ENCODE measurements around the gene LMOD1. TPM values are rescaled to one million over a fixed set of nuclear protein-coding genes. Genes with fewer than 3 reads are reported as not detected.

The LMOD1 gene
- polyA plus RNA-seq, 1 of the 3 experiments (the other 2 are of a cell fraction): 2.7 TPM

DNA sequence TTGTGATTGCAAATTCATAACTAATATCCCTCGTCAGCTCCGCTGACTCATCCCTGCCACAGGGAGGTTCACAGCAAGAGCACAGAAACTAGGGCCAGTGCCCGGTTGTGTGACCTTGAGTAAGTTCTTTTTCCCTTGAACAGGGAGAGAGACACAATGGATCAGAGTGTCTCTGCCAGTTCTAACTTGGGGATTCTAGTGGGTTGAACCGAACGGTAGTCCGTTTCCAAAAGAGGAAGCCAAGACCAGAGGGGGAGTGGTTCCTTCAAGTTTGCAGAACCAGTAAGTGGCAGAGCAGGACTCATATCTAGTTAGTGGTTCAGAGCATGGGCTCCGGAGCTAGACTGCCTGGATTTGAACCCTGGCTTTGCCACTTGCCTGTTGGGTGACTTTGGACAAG lies 62.6 kb downstream of the LMOD1 start (continued):
- TF ChIP-seq, protein P1, sequence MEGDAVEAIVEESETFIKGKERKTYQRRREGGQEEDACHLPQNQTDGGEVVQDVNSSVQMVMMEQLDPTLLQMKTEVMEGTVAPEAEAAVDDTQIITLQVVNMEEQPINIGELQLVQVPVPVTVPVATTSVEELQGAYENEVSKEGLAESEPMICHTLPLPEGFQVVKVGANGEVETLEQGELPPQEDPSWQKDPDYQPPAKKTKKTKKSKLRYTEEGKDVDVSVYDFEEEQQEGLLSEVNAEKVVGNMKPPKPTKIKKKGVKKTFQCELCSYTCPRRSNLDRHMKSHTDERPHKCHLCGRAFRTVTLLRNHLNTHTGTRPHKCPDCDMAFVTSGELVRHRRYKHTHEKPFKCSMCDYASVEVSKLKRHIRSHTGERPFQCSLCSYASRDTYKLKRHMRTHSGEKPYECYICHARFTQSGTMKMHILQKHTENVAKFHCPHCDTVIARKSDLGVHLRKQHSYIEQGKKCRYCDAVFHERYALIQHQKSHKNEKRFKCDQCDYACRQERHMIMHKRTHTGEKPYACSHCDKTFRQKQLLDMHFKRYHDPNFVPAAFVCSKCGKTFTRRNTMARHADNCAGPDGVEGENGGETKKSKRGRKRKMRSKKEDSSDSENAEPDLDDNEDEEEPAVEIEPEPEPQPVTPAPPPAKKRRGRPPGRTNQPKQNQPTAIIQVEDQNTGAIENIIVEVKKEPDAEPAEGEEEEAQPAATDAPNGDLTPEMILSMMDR (IDR thresholded peaks at IDR 0.05): no peak
- TF ChIP-seq REST (IDR thresholded peaks at IDR 0.05; ENCODE audit: low read depth, low read length) (no peak), ELF1 (IDR thresholded peaks at IDR 0.05) (0 out of 2 replicates have a peak, but pooled peaks have one; percentile 8), POLR2AphosphoS5 (IDR thresholded peaks at IDR 0.05; ENCODE audit: low read depth, low read length) (no peak), MEF2A (IDR thresholded peaks at IDR 0.05; ENCODE audit: borderline replicate concordance, low read depth) (no peak), JUND (IDR thresholded peaks at IDR 0.05) (0 out of 2 replicates have a peak, but pooled peaks have one; percentile 50), RCOR1 (IDR thresholded peaks at IDR 0.05; ENCODE audit: low read length) (no peak)
- TF ChIP-seq, protein P2, sequence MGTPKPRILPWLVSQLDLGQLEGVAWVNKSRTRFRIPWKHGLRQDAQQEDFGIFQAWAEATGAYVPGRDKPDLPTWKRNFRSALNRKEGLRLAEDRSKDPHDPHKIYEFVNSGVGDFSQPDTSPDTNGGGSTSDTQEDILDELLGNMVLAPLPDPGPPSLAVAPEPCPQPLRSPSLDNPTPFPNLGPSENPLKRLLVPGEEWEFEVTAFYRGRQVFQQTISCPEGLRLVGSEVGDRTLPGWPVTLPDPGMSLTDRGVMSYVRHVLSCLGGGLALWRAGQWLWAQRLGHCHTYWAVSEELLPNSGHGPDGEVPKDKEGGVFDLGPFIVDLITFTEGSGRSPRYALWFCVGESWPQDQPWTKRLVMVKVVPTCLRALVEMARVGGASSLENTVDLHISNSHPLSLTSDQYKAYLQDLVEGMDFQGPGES (IDR thresholded peaks at IDR 0.05; ENCODE audit: low read depth, low read length): no peak

DNA sequence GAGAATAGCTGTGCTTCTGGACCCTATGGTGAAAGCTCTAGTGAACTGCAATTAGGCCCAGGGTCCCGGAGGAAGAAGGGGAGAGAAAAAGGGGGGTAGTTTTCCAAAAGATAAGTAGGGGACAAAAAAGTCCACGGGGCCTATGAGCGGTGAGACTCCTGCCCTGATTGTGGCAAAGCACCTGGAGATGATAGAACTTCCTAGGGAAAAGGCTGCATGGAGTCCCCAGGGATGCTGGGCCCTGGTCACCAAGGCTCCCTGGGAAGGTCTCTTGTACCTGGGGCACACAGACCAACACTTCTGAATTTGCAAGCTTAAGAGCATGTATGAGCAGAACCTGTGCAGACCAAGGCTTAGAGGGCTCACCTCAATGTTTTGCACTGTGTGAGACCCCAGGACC lies 63.1 kb downstream of the LMOD1 start:
- H3K9ac ChIP-seq: no peak overlapping the region
- H3K79me2 ChIP-seq (ENCODE audit: insufficient read depth): no peaks in the 10 kb centered on the region
- no peaks in the 10 kb centered on the region for H3K9me3 ChIP-seq
- H4K20me1 ChIP-seq (ENCODE audit: insufficient read depth): peaks cover 4% of the 10 kb centered on the region; the same call in 1 of the 2 replicates
- CTCF ChIA-PET: interaction anchor here (0.8 to 16.1 kb wide), 3 partner anchors 9 to 116 kb away, joined by 3 to 222 read pairs (median 3); partner anchors contain the start of gene SHISA4
- peak overlapping the region; percentile 58 for H3K4me2 ChIP-seq
- peaks cover 27% of the 10 kb centered on the region for H3F3A ChIP-seq (replicated peaks; ENCODE audit: insufficient read depth)
- H3K36me3 ChIP-seq (replicated peaks in 1 of 2; ENCODE audit: control insufficient read depth in 1 of 2, insufficient read depth in 2 of 2, low read length in 1 of 2): peaks cover 2 to 5% of the 10 kb centered on the region in 2 experiments
- H3K4me1 ChIP-seq (ENCODE audit: control insufficient read depth in 1 of 2, insufficient read depth in 2 of 2, low read depth in 1 of 2, low read length in 1 of 2): peaks cover 19 to 45% of the 10 kb centered on the region in 2 experiments; a peak in 3 of 4 replicates
- 57% methylated on average over 3 of the region's 3 CpGs for WGBS (ENCODE audit: low lambda C conversion rate)
- DNase-seq: no peak
- H2AFZ ChIP-seq (ENCODE audit: low read depth): no peak overlapping the region
- no peaks in the 10 kb centered on the region for H3K9me2 ChIP-seq
- no peak overlapping the region for H3K4me3 ChIP-seq (ENCODE audit: low read depth in 2 of 2, low read length in 1 of 2)
- H3K27me3 ChIP-seq (ENCODE audit: insufficient read depth): no peaks in the 10 kb centered on the region
- TF ChIP-seq GATA2 (CRISPR knock-in tag; IDR thresholded peaks at IDR 0.05): no peak
- TF ChIP-seq FOSL2 (IDR thresholded peaks at IDR 0.05; ENCODE audit: borderline replicate concordance, low read depth): no peak
- no peak for TF ChIP-seq NRF1 (IDR thresholded peaks at IDR 0.05; ENCODE audit: low read depth, low read length)
- TF ChIP-seq RXRA (IDR thresholded peaks at IDR 0.05; ENCODE audit: borderline replicate concordance, low read depth): no peak
- TF ChIP-seq YY1 (IDR thresholded peaks at IDR 0.05; ENCODE audit: low read depth): no peak
- TF ChIP-seq, protein P3, sequence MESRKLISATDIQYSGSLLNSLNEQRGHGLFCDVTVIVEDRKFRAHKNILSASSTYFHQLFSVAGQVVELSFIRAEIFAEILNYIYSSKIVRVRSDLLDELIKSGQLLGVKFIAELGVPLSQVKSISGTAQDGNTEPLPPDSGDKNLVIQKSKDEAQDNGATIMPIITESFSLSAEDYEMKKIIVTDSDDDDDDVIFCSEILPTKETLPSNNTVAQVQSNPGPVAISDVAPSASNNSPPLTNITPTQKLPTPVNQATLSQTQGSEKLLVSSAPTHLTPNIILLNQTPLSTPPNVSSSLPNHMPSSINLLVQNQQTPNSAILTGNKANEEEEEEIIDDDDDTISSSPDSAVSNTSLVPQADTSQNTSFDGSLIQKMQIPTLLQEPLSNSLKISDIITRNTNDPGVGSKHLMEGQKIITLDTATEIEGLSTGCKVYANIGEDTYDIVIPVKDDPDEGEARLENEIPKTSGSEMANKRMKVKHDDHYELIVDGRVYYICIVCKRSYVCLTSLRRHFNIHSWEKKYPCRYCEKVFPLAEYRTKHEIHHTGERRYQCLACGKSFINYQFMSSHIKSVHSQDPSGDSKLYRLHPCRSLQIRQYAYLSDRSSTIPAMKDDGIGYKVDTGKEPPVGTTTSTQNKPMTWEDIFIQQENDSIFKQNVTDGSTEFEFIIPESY (IDR thresholded peaks at IDR 0.05; ENCODE audit: borderline replicate concordance, low read depth): no peak
- TF ChIP-seq RAD21 (IDR thresholded peaks at IDR 0.05; ENCODE audit: low read length): no peak
- TF ChIP-seq GABPA (IDR thresholded peaks at IDR 0.05; ENCODE audit: low read depth): no peak
- TF ChIP-seq SMC3 (IDR thresholded peaks at IDR 0.05; ENCODE audit: low read depth, low read length): no peak
- TF ChIP-seq RCOR1 (IDR thresholded peaks at IDR 0.05; ENCODE audit: low read length): no peak
- TF ChIP-seq, protein P4, sequence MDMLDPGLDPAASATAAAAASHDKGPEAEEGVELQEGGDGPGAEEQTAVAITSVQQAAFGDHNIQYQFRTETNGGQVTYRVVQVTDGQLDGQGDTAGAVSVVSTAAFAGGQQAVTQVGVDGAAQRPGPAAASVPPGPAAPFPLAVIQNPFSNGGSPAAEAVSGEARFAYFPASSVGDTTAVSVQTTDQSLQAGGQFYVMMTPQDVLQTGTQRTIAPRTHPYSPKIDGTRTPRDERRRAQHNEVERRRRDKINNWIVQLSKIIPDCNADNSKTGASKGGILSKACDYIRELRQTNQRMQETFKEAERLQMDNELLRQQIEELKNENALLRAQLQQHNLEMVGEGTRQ (IDR thresholded peaks at IDR 0.05; ENCODE audit: borderline replicate concordance, low read depth, low read length): no peak
- TF ChIP-seq FOXJ3 (CRISPR knock-in tag; IDR thresholded peaks at IDR 0.05): no peak
- H3K27ac ChIP-seq (ENCODE audit: low read depth in 2 of 2, low read length in 1 of 2): peak overlapping the region; percentile 31 to 59; a peak in 3 of 4 replicates
- POLR2A ChIA-PET: interaction anchor here (1.1 kb wide), 1 partner anchor 16 kb away, joined by 3 read pairs; no protein-coding TSS in a partner anchor
